Kidney (tissue), 14 donors: Measurements from ENCODE around the gene FKBP1B. TPM values are rescaled to one million over a fixed set of nuclear protein-coding genes. Genes with fewer than 3 reads are reported as not detected.

Experiments
- DNase-seq, 5 donors: peaks; one replicate each; pipeline ENCODE4 v3.0.0-alpha.2; 2013 to 2020
- FAIRE-seq: peaks from 2 replicates; lab custom pipeline; 2012; peaks lifted over from hg19 to GRCh38; lab: Jason Lieb, UNC
- H3K27ac ChIP-seq, 2 donors: one replicate each; pipeline ENCODE4 v1.7.0; 2013; ENCODE audit warnings: low read depth in 2 of 2, low read length in 2 of 2, inconsistent platforms in 1 of 2
- H3K27me3 ChIP-seq: one replicate; pipeline ENCODE4 v1.7.1; 2013; ENCODE audit warnings: low read length, inconsistent platforms; ENCODE audit not compliant: control insufficient read depth, insufficient read depth
- H3K36me3 ChIP-seq, 3 donors: one replicate each; pipeline versions ENCODE4 v1.7.0 to v1.7.1; 2013; ENCODE audit warnings: low read length in 3 of 3, control low read depth in 1 of 3, inconsistent platforms in 1 of 3; ENCODE audit not compliant: insufficient read depth in 3 of 3, control insufficient read depth in 2 of 3
- H3K4me1 ChIP-seq, 3 donors: one replicate each; pipeline versions ENCODE4 v1.7.0 to v1.7.1; 2013; ENCODE audit warnings: low read length in 3 of 3, inconsistent platforms in 1 of 3, low read depth in 1 of 3; ENCODE audit not compliant: control insufficient read depth in 2 of 3, insufficient read depth in 2 of 3
- H3K4me3 ChIP-seq, 3 donors: one replicate each; pipeline versions ENCODE4 v1.7.0 to v1.8.1; 2013; ENCODE audit warnings: low read length in 3 of 3, control low read depth in 1 of 3, inconsistent platforms in 1 of 3
- H3K9ac ChIP-seq, 3 donors: one replicate each; pipeline versions ENCODE4 v1.7.0 to v1.7.1; 2013; ENCODE audit warnings: low read length in 3 of 3, control low read depth in 1 of 3, inconsistent platforms in 1 of 3
- H3K9me3 ChIP-seq, 3 donors: one replicate each; pipeline versions ENCODE4 v1.7.0 to v1.7.1; 2013; ENCODE audit warnings: low read length in 3 of 3, control low read depth in 1 of 3, inconsistent platforms in 1 of 3; ENCODE audit not compliant: control insufficient read depth in 2 of 3, insufficient read depth in 1 of 3
- intact Hi-C: fragments of 100-400 bp; cut with DNase I; formaldehyde crosslinking; loops from one replicate; pipeline ENCODE4 v1.11.1; 2022
- polyA plus RNA-seq: library from polyadenylated mRNA; stranded (reverse); fragments of 350-450 nt; fragmentation: Illumina TruSeq; extraction: RNeasy Lipid Tissue Mini Kit (QIAGEN cat#74804); gene quantifications from one replicate; pipeline ENCODE4 v1.2.3, GENCODE V29; 2014; ENCODE audit warnings: low read depth, low replicate concordance; ENCODE audit not compliant: insufficient read depth
- total RNA-seq: library from RNA; stranded (reverse); fragmentation: NEBNext Ultra II Directional; extraction: Animal tissue kit (Norgen Biotek cat#: 25700); gene quantifications from one replicate; pipeline ENCODE4 v1.2.1, GENCODE V29; 2021
- TF ChIP-seq, protein P1 (sequence below): IDR thresholded peaks from 3 replicates; pipeline ENCODE4 v1.5.1; 2012; ENCODE audit warnings: mild to moderate bottlenecking, moderate library complexity, borderline replicate concordance; ENCODE audit not compliant: insufficient read depth; ENCODE audit errors: extremely low read depth
- donor health status: control.
- donor health status: control.
- donor health status: control.
- donor health status: control.
- donor health status: control.
- donor health status: DM: yes; HTN: yes; CAD: no.
- donor health status: Normal renal cell carcinoma (clear cell type).

FKBP1B gene
- total and polyA plus RNA-seq, 2 donors from 2014 or later = 11.8 to 19.8 TPM

GRCh38 chr2:24021122-24021998 lies 28.2 kb upstream of the FKBP1B start:
- Histone ChIP-seq H3K4me3 (no peak overlapping the region), H3K27me3 (no peaks in the 10 kb centered on the region), H3K36me3 (peaks cover 0 to 2% (median 0%) of the 10 kb centered on the region in 3 donors), H3K27ac (no peak overlapping the region), H3K9me3 (no peaks in the 10 kb centered on the region), H3K4me1 (no peaks in the 10 kb centered on the region), H3K9ac (no peak overlapping the region)
- FAIRE-seq = no peak
- DNase-seq = peak in 1 of 5 donors; percentile 31
- TF ChIP-seq, protein P1, sequence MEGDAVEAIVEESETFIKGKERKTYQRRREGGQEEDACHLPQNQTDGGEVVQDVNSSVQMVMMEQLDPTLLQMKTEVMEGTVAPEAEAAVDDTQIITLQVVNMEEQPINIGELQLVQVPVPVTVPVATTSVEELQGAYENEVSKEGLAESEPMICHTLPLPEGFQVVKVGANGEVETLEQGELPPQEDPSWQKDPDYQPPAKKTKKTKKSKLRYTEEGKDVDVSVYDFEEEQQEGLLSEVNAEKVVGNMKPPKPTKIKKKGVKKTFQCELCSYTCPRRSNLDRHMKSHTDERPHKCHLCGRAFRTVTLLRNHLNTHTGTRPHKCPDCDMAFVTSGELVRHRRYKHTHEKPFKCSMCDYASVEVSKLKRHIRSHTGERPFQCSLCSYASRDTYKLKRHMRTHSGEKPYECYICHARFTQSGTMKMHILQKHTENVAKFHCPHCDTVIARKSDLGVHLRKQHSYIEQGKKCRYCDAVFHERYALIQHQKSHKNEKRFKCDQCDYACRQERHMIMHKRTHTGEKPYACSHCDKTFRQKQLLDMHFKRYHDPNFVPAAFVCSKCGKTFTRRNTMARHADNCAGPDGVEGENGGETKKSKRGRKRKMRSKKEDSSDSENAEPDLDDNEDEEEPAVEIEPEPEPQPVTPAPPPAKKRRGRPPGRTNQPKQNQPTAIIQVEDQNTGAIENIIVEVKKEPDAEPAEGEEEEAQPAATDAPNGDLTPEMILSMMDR = no peak
- intact Hi-C loops = no loop called here

DNA sequence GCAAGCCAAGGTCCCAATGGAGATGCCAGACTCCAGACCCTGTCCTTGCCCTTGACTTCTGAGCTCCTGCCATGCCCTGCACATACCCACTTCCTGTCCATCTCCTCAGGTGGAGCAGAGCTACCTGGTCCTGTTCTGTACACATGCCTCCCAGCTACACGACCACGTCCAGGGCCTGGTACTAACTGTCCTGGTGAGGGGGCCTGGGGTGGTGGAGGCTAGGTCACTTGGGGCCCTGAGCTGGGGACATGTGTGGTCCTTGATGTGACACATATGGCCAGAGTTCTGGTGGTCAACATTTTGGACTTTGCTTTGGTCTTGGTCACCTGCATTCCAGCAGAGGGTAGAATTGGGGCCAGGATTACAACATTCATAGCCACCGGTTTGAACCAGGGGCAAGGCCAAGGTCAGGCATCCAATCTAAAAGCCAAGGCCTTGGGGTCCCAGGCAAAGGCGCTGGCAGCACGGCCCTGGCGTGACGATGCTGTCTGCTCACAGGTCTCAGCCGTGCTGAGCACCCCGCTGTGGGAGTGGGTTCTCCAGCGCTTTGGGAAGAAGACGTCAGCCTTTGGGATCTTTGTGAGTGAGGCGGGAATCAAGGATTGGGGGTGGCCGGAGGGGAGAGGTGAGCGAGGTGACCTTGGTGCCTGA lies 27.1 kb upstream of the FKBP1B start:
- FAIRE-seq (no peak), DNase-seq (no peak)
- H3K36me3 ChIP-seq = peaks cover 0 to 2% (median 0%) of the 10 kb centered on the region in 3 donors
- intact Hi-C loops = no loop called here
- H3K27ac ChIP-seq = no peak overlapping the region
- H3K4me1 ChIP-seq = no peaks in the 10 kb centered on the region
- H3K27me3 ChIP-seq = no peaks in the 10 kb centered on the region
- no peak overlapping the region for H3K9ac ChIP-seq
- TF ChIP-seq, protein P1 = no peak
- no peaks in the 10 kb centered on the region for H3K9me3 ChIP-seq
- H3K4me3 ChIP-seq = no peak overlapping the region

GRCh38 chr2:24022975-24023575 lies 26.5 kb upstream of the FKBP1B start:
- H3K9me3 ChIP-seq = no peaks in the 10 kb centered on the region
- TF ChIP-seq, protein P1 = no peak
- no peak overlapping the region for H3K9ac ChIP-seq
- no peak overlapping the region for H3K27ac ChIP-seq
- no peak overlapping the region for H3K4me3 ChIP-seq
- intact Hi-C loops = no loop called here
- no peak for FAIRE-seq
- peaks cover 0 to 2% (median 0%) of the 10 kb centered on the region in 3 donors for H3K36me3 ChIP-seq
- DNase-seq = no peak
- H3K27me3 ChIP-seq = no peaks in the 10 kb centered on the region
- H3K4me1 ChIP-seq = no peaks in the 10 kb centered on the region
